ENCODE results near the gene LEP.

DNA sequence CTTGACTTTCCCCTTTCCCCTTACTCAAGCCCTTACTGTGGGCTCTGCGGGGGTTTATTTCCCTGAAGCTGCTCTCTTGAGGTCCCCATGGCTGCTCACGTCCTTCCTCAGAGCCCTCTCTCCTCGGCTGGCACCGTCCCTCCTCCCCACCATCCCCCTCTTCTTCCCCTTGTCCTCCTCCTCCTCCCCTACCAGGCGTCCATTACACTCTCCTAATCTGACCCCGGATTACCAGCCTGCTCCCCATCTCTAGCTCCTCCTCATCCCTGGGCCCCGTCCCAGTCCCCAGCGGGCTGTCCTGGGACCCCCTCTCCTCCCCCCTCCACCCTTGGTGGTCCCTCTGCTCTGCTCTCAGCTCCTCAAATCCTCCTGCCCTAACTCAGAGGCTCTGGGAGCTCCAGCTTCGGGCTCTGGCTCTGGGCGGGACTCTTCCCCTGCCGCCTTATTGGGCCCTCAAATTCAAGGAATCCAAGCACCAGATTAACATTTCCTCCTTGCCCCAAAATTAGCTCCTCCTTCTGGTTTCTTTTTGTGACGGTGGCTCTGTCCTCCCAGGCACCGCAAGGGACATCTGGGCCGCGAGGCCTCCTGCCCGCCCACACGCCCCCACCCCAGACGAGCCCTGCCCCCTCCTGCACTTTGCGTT is 48.5 kb upstream of the LEP start:
- TF ChIP-seq, protein P1, sequence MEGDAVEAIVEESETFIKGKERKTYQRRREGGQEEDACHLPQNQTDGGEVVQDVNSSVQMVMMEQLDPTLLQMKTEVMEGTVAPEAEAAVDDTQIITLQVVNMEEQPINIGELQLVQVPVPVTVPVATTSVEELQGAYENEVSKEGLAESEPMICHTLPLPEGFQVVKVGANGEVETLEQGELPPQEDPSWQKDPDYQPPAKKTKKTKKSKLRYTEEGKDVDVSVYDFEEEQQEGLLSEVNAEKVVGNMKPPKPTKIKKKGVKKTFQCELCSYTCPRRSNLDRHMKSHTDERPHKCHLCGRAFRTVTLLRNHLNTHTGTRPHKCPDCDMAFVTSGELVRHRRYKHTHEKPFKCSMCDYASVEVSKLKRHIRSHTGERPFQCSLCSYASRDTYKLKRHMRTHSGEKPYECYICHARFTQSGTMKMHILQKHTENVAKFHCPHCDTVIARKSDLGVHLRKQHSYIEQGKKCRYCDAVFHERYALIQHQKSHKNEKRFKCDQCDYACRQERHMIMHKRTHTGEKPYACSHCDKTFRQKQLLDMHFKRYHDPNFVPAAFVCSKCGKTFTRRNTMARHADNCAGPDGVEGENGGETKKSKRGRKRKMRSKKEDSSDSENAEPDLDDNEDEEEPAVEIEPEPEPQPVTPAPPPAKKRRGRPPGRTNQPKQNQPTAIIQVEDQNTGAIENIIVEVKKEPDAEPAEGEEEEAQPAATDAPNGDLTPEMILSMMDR (IDR thresholded peaks at IDR 0.05), result no peak
- TF ChIP-seq MXI1 (IDR thresholded peaks at IDR 0.05; ENCODE audit: low read depth, low read length), result no peak
- TF ChIP-seq SMC3 (IDR thresholded peaks at IDR 0.05; ENCODE audit: low read depth, low read length), result no peak
- TF ChIP-seq TEAD4 (IDR thresholded peaks at IDR 0.05; ENCODE audit: borderline replicate concordance, insufficient read depth), result no peak
- no peak for TF ChIP-seq RAD21 (IDR thresholded peaks at IDR 0.05; ENCODE audit: low read length)

All from SK-N-SH (cell line).